Peyer's patch (tissue), 4 donors: ENCODE results near the gene ATP2A1.

Experiments
- CTCF ChIP-seq, 6 experiments: fragments of 450-650 bp in 4 of 6; fragments of 200-600 bp in 2 of 6; sonication (generic) in 1 of 6; IDR thresholded peaks; one replicate each; pipeline ENCODE4 v1.5.1; 2017 to 2019; ENCODE audit warnings: antibody characterized with exemption in 6 of 6, mild to moderate bottlenecking in 3 of 6, moderate library complexity in 1 of 6
- POLR2A ChIP-seq, 2 donors: fragments of 450-650 bp; IDR thresholded peaks; one replicate each; pipeline ENCODE4 v1.5.1; 2017; ENCODE audit warnings: antibody characterized with exemption in 2 of 2, mild to moderate bottlenecking in 2 of 2, moderate library complexity in 2 of 2

- TF ChIP-seq CTCF (IDR thresholded peaks at IDR 0.05) (peak; percentile 54 to 85 (median 64)), POLR2A (IDR thresholded peaks at IDR 0.05) (peak; percentile 57 to 68)
These were observed 32.0 kb upstream of the ATP2A1 start, which contains the start of gene TUFM for GRCh38 chr16:28846080-28846932.
